Endometrial microvascular endothelial cells (primary cell): ENCODE data around the gene GALNT17. TPM values are rescaled to one million over a fixed set of nuclear protein-coding genes. Genes with fewer than 3 reads are reported as not detected.

Experiments used
- in situ Hi-C: cut with HindIII; loops from 2 replicates; pipeline ENCODE4 v1.10.0; 2017; ENCODE audit warnings: low sequenced_read_pairs, low pct_unique_long_range_greater_than_20kb; ENCODE audit errors: inconsistent ontology term
- total RNA-seq: library from RNA; depleted of rRNA; stranded (reverse); fragments of >200 nt; gene quantifications from one replicate; pipeline ENCODE4 v1.2.3, GENCODE V29; 2015; ENCODE audit errors: inconsistent ontology term

The GALNT17 gene
- total RNA-seq, 1 donor from 2014 or later: not detected

GRCh38 chr7:71354716-71355115 lies 222.8 kb downstream of the GALNT17 start:
- in situ Hi-C loops: no loop called here

- in situ Hi-C loops: no loop called here
Measured at GRCh38 chr7:71361451-71362032, 229.6 kb downstream of the GALNT17 start.

- in situ Hi-C loops: no loop called here
Measured at GRCh38 chr7:71362240-71362639, 230.3 kb downstream of the GALNT17 start.

- in situ Hi-C loops: no loop called here
Measured at GRCh38 chr7:71363223-71363622, 231.3 kb downstream of the GALNT17 start.

DNA sequence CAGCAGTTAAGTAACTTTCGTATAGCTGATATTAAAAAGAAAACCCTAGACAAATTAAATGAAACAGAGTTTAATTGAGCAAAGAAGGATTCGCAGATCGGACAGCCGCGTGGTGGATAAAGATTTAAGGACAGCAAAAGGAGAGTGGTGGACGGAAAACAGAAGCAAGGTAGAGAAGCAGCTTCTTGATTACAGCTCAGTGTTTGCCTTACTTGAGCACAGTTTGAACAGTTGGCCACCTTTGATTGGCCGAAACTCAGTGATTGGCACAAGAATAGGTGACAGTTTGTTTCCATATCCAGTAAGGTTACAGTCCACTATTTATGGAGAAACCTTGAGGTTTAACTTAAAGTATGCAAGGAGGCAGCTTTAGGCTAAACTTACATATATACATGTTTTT lies 231.7 kb downstream of the GALNT17 start:
- in situ Hi-C loops: no loop called here

DNA sequence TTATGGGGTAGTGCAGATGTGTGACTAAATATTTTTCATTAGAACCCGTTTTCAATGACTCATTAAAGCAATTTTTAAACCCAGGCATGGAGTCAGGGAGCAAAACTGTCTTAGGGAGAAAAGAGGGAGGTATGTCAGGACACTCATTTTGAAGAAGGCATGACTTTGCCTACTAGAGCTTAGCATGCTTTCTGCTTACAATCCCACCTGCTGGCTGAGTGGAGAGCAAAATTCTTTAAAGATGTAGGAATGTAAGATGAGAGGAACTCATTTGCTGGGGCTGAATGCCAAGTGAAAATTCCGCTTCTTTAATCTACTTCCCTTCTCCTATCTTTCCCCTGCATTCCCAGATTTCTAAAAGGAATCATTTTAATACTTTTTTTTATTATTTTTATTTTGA lies 232.6 kb downstream of the GALNT17 start:
- in situ Hi-C loops: no loop called here

DNA sequence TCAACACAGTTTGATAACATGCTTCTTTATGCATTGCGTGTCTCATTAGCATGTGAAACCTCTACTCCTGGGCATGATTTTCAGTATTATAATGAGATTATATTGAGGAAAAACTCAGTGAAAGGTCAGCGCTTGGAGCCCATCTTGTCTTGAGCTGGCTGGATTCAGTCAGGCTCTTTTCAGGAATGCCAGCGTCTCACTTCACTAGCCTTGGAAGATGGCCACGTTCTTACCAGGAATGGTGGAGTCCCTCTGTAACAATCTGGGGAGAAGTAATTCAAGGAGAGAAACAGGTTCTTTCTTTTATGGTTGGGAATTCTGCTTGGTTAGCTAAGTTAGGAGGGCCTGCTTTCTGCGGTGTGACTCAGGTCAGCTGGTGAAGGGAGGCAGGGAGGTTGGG lies 241.0 kb downstream of the GALNT17 start:
- in situ Hi-C loops: no loop called here

GRCh38 chr7:71377062-71377461 lies 245.1 kb downstream of the GALNT17 start:
- in situ Hi-C loops: no loop called here

GRCh38 chr7:71377469-71377868 lies 245.5 kb downstream of the GALNT17 start:
- in situ Hi-C loops: no loop called here

DNA sequence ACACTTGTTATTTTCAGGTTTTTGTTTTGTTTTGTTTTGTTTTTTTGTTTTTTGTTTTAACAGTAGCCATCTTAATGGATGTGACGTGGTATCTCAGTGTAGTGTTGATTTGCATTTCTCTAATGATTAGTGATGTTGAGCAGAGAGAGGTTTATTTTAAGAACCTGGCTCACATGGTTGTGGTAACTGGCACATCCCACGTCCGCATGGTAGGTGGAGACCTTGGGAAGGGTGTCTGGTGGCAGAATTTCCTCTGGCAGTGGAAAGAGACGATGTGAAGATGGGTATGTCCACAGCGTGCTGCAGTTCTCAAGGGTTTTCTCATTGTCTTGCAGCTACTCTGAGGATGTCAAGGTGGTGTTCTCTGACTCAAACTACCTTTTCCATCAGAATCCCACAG lies 252.2 kb downstream of the GALNT17 start:
- in situ Hi-C loops: no loop called here

DNA sequence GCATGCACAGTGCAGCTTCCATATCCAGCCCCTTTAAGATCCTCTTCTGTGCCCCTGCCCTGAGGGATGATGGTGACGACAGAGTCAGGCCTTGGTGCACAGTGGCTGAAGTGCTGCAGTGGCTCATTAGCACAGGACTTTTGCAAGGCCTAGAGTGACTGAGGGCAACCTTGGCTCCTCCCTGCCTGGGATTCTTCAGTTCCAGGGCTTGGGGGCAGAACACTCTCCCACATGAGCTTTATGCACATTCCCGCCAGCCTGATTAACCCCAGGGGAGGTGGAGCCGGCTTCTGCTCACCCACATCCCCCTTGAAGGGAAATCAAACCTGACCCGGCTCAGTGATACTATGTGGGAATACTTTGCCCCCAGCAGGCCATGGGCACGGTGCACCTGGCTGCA lies 253.4 kb downstream of the GALNT17 start:
- in situ Hi-C loops: no loop called here

- in situ Hi-C loops: no loop called here
Measured at GRCh38 chr7:71386152-71386785, 254.3 kb downstream of the GALNT17 start.

DNA sequence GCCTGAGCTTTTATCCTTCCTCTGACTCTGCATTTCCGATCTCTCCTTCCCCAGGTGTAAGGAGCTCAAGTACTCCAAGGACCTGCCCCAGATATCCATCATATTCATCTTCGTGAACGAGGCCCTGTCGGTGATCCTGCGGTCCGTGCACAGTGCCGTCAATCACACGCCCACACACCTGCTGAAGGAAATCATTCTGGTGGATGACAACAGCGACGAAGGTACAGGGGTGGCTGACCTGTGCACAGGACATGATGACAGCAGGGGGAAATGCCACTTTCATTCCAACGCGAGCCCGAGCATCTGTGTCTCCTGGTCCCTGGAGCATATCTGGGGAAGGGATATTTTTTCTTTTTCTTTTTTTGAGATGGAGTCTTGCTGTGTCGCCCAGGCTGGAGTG lies 256.2 kb downstream of the GALNT17 start:
- in situ Hi-C loops: no loop called here

DNA sequence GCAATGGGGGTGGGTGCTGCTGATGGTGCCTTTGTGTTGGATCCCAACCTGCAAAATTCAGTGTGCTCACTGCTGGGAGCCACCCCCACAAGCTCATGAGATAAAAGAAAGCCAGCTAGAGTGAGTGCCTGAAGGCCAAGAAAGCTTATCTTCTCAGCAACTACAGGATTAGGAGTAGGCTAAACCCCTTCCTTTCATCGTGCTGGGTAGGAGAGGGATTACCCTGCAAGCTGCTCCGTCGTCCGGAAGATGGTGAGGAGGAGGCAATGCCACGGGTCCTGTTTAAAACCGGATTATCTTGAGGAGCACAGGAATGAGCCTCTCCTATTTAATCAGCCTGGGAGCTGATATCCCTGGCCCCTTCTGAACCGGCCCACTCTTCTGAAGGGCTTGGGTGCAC lies 258.0 kb downstream of the GALNT17 start:
- in situ Hi-C loops: no loop called here

DNA sequence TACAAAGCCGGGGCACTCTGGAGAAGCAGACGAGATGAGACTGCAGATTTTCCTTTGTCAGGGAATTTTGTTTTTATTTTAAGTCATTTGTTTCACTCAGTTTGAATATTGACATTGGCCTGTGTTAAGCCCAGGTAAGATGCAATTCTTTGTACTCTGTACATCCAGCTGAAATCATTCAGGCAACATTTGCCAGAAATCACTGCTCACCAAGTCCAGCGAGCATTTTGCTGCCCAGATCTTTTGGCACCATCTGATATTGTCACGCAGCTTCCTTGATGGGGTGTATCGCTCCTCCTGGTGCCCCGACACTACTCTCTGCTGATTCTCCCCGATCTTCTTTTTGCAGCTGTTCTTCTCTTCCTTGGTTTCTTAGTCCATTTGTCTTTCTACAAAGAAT lies 261.7 kb downstream of the GALNT17 start:
- in situ Hi-C loops: no loop called here

DNA sequence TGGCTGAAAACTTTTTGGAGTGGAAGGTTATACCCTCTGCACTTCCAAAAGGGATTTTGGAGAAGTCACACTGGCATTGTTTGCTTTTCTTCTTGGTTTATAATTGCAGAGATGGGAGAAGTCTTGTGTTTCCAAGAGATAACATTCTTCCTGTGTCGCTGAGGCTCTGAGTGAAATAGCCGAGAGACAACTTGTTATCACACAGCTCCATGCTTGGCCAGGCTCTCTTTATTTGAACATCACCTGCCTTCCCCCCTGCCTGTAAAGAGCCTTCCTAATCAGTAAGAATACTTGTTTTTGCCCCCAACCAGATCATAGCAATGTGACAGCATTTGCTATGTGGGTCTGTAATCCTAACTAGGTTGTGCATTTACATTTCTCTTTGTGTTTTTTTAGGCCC lies 270.7 kb downstream of the GALNT17 start:
- in situ Hi-C loops: no loop called here

DNA sequence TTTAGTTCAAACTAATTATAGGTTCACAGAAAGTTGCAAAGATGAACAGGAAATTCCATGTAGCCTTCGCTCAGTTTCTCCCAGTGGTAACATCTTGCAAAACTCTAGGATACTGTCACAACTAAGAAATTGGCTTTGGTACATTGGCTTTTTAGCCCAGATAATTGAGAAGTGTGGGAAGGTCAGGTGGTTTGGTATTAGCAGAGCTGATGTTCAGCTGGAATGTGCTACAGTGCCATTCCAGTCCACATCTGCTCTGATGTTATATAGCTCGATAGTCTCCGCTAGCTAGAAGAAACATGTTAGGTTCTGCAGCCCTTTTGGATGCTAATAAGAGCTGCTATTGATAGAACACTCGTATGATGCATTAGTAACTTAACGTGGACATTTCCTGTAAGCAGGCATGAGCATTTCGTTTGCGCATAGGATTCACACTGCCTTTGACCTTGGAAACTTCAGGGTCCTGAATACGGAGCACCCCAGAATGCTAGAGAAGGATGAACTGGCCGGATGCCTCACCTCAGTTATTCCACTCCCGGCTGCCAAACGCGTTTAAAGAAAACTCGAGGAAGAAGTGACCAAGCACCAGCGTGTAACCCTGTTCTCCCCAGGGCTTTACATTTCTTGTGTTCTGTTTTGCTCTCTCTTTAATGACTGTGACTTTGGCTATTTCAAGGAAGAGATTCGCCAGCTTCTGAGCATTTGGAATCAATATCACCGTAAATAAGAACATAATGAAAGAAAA lies 271.4 kb downstream of the GALNT17 start:
- in situ Hi-C loops: no loop called here

DNA sequence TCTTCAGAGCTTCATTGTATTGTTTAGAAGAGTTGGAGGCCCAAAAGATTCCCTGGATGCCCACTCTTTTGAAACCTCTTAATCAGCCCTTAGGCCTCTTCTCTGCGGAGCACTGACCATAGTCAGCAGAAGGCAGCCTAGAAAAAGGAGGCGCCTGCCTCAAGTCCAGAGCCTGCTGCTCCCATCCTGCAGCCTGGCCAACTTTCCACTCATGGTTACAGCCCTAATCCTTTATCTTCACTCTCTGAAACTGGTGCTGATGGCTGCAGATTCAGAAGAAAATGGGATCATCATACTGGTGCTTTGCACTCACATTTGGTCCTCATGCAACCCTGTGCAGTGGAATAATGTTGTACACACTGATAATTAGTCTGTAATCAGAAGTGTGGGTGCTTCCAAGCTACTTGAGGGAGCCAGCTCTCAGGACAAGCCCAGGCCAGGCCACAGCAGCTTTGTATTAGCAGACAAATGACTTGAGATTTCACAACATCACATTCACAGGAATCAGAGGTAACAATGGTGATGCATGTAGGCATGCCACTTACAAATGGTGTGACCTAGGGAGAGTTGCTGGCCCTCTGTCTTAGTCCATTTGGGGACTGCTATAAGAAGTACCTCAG lies 272.9 kb downstream of the GALNT17 start:
- in situ Hi-C loops: no loop called here

GRCh38 chr7:71408271-71408670 lies 276.3 kb downstream of the GALNT17 start:
- in situ Hi-C loops: no loop called here
